K562 treated with DMSO at 1 percent for 48 hours (cell line): ENCODE data around the gene ZNF799. TPM values are rescaled to one million over a fixed set of nuclear protein-coding genes. Genes with fewer than 3 reads are reported as not detected.

Source experiments
- total RNA-seq: library from RNA; unstranded; fragments of 300-600 nt; gene quantifications from 2 replicates; pipeline ENCODE4 v1.2.3, GENCODE V29; 2022; ENCODE audit warnings: low replicate concordance; ENCODE audit errors: extremely low read depth

The ZNF799 gene
- not detected in 2 replicates for total RNA-seq

GRCh38 chr19:12400633-12401502, at the start of gene ZNF799:
ZNF799 (minus strand) TSS chr19:12401271; CDS start chr19:12401070, 201 bp downstream.

GRCh38 chr19:12440541-12441316, 39.7 kb upstream of the ZNF799 start, which contains the start of gene ZNF443:
ZNF443 (minus strand) TSS chr19:12441021; CDS start chr19:12440914, 107 bp downstream.

GRCh38 chr19:12365236-12366162, 35.6 kb downstream of the ZNF799 start, which contains the start of gene ZNF442:
ZNF442 (minus strand) TSS chr19:12365683; CDS start chr19:12363631, 2,052 bp downstream.

Other genes starting within 250 kb of the ZNF799 start
- gene ZNF625, start 244.5 kb downstream of the ZNF799 start, total RNA-seq = not detected in 2 replicates
- gene ZNF136, start 238.2 kb downstream of the ZNF799 start, total RNA-seq = not detected in 2 replicates
- not detected in 2 replicates for gene ZNF44, start 106.4 kb downstream of the ZNF799 start, total RNA-seq
- not detected in 2 replicates for gene ZNF563, start 67.6 kb downstream of the ZNF799 start, total RNA-seq
- gene ZNF442, start 35.6 kb downstream of the ZNF799 start, total RNA-seq = not detected in 2 replicates
- gene ZNF443, start 39.8 kb upstream of the ZNF799 start, total RNA-seq = not detected in 2 replicates
- not detected in 2 replicates for gene ZNF709, start 83.5 kb upstream of the ZNF799 start, total RNA-seq
- gene ZNF564, start 150.2 kb upstream of the ZNF799 start, total RNA-seq = not detected in 2 replicates
- not detected in 2 replicates for gene ZNF490, start 209.5 kb upstream of the ZNF799 start, total RNA-seq
- not detected in 2 replicates for gene ZNF791, start 209.6 kb upstream of the ZNF799 start, total RNA-seq